DND-41 (cell line): ENCODE measurements around the gene CHST14.

Experiments
- CTCF ChIP-seq: IDR thresholded peaks from 2 replicates; pipeline ENCODE4 v1.5.1; 2012; ENCODE audit warnings: borderline replicate concordance, low read length, moderate library complexity, mild to moderate bottlenecking; ENCODE audit not compliant: poor library complexity, severe bottlenecking; ENCODE audit errors: extremely low read depth
- EZH2 ChIP-seq: IDR thresholded peaks from 3 replicates; pipeline ENCODE4 v1.6.1; 2012; ENCODE audit warnings: borderline replicate concordance, low read depth, mild to moderate bottlenecking, moderate library complexity, low read length, inconsistent platforms; ENCODE audit not compliant: severe bottlenecking

GRCh38 chr15:40428185-40428584 lies 42.6 kb upstream of the CHST14 start:
- TF ChIP-seq CTCF: no peak
- no peak for TF ChIP-seq EZH2
